Cortex of kidney (tissue), 1 donor: Measurements from ENCODE around the gene NGB.
"Not testable (repeated sequence)": the region's sequence is repeated elsewhere in the genome, so short reads cannot be mapped to it uniquely, and the experiment has no call there.

Experiments used
- DNase-seq: peaks from one replicate; lab custom pipeline; 2025; lab: John Stamatoyannopoulos, UW

Gene NGB

DNA sequence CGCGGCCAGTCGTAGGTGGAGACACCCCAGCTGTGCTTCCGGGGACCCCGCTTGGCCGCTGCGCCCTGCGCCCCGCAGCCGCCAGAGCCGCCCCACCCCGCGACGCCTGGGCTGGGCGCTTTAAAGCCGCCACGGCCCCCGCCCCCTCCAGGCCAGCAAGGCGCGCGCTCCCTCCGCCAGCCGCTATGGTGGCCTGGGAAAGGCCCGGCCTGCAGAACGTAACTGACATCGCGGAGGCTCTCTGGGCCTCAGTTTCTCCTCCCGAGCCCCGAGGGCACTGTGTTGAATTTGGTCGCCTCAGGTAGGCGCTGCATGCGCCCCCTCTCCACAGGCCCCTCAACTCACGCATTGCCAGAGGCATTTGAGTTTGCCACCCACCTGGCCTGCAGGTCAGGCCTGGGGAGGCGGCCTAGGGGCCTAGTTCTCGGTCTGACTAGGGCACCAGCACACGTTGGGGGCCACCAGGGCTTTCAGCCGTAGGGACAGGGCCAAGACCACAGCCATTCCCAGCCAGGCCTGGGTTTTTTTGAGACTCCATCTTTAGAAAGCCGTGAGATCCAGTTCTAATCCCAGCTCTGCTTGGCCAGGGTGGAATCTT, at the start of gene NGB:
TSS of gene NGB (minus strand) at position 94 of the 598 bp plus-strand sequence. CDS start 269 bp downstream, outside the sequence.
- DNase-seq = no peak

GRCh38 chr14:77320238-77320935, 49.4 kb upstream of the NGB start, which contains the start of gene POMT2:
POMT2 (minus strand) TSS chr14:77320883; CDS start chr14:77320681, 202 bp downstream.
- DNase-seq = peak; percentile 29

DNA sequence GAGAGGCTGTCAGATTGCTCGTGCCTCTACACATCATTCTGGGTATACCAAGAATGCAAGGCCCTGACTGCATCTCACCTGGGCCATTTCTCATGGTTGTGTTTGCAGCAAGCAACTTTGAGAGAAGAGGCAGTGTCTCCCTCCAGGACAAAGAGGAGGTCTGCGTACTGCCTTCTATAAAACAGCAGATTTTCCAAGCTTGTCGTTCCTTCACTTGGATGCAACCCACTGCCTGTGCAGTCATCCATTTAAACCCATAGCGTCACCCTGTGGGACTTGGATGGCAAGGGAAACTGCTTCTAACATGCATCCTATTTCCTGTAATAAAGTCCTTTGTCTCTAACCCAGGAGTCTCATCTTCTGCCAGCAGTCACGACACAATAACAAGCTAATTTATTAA, 48.4 kb upstream of the NGB start:
- no peak for DNase-seq

GRCh38 chr14:77318756-77319155, 47.8 kb upstream of the NGB start:
- DNase-seq = not testable (repeated sequence)

GRCh38 chr14:77318006-77318553, 47.1 kb upstream of the NGB start:
- DNase-seq = no peak

- no peak for DNase-seq
Measured at GRCh38 chr14:77316872-77317301, 45.9 kb upstream of the NGB start.

DNA sequence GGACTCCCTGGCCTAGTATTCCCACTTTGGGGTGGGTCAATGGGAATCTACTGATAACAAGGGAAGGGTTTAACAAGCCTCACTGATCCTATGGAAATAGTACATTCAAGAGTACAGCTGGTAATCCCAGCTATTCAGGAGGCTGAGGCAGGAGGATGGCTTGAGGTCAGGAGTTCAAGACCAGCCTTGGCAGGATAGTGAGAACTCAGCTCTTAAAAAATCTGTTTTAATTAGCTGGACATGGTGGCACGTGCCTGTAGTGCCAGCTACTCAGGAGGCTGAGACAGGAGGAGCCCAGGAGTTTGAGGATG, 45.1 kb upstream of the NGB start:
- DNase-seq = no peak

DNA sequence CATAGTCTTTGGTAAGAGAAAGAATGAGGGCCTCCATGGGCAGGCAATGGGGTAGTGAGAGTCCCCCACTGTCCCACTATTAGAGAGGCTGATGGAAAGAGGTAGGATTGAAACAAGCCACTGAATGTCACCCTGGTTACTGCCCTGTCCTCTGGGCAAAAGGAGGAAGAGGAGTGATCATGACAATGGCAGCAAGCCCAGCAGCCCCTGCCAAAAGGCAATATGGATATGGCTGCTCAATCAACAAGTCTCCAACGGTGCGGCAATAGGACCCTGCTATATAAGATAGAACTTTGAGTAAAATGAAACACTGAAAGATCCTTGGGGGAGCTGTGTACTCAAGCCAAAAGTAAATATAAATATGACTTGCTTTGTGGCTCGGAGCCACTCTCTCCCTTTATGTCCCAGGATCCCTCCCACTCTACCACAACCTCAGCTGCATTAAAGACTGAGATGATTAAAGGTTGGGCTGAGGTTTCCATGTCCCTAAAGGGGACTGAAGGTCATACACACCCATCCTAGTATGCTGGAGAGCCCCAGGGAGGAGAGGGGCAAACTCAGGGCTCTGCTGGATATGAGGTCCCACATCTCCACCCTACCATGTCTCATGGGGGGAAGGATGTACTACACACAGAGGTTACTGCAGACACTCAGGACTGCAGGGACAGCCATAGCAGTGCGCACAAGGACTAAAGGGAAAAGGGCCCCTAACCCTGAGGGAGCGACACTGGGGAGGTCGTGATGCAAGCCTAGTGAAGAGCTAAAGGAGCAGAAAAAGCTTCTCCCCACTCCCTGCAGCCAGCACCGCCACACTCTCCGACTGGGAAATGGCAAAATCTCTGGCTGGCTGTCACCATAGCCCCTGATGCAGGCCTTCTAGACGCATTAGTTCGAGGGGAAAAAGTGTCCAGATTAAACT, 43.8 kb upstream of the NGB start:
- no peak for DNase-seq

- DNase-seq = no peak
Measured at GRCh38 chr14:77314043-77314442, 43.0 kb upstream of the NGB start.

GRCh38 chr14:77313371-77313770, 42.4 kb upstream of the NGB start:
- no peak for DNase-seq

- DNase-seq = no peak
Measured at GRCh38 chr14:77311217-77311616, 40.2 kb upstream of the NGB start.

DNA sequence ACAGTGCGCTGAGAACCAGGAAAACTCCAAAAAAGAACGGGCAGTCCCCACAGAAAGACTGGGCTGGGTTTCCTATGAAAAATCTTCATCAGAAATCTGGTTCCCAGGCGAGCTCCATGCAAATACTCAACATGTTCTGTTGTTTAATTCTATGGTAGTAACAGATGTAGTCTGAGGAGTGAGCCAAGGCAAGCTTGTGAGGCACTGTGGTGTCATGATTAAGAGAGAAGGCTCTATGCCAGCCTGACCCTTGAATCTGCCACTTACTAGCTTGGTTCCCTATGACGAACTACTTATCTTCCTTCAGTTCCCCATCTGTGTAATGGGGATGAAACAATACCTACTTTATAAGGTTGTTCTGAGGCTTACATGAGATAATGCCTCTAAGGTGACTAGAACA, 39.0 kb upstream of the NGB start:
- DNase-seq = no peak

DNA sequence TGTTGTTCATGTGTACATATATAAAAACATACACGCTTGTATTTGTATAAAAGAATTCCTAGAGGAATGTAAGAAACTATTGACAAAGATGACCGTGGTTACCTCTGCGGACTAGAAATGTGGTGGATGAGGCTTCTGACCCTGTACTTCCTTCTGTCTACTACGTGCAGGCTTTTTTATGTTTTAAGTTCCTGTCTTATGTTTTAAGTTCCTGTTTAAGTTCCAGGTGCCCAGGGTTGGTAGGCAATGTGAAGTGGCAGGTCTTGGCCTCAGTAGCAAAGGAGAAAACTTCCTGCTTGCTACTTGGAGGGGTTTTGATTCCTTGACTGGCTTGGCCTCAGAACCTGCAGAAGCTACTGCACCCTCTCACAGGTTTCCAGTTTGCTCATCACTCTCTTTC, 38.1 kb upstream of the NGB start:
- DNase-seq = no peak

DNA sequence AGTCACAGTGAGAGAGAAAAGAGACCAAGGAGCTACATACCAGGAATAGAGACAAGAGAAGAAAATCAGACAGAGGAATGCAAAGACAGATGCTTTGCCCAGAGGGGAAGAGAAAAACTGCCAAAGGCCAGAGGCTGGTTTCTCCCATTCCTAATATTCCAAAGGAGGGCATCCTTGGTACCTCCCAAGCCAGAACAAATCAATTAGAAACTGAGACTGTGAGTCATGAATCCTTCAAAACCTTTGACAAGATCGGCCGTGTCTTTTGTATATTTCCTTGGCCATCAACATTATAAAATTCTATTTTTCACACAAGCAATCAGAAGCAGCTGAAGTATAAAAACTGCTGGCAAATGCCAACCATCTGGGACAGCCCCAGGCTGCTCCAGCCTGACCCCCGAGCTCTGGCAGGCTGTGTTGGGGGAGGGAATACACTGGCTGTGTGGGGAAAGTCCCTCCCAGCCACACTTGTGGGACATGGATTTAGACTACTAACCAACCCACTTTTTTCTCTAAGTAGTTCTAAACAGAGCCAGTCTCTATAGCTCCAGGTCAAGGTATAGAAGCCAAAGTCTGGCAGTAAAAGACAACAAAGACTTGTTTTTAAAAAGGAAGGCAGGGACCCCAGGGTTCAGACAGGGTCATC, 36.0 kb upstream of the NGB start:
- no peak for DNase-seq

GRCh38 chr14:77306416-77306815, 35.4 kb upstream of the NGB start:
- no peak for DNase-seq

DNA sequence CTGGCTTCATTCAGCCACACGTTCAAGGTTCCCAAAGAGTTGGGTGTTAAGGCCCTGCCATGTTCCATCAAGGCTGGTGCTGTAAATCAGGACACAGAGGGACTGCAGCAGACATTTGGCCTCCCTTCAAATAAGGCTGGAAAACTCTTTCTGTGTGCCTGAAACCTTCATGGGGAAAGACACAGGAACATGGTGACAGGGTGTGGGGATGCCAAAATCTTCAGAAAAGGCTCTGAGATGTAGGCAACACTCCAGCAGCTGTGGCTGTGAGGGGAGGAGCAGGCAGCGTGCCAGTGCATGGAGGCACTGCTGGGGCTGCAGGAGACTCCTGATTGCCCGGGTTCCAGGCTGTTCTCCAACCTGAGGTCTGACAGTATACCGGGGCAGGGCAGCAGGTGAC, 34.7 kb upstream of the NGB start:
- no peak for DNase-seq

GRCh38 chr14:77303417-77304156, 32.6 kb upstream of the NGB start:
- no peak for DNase-seq

- DNase-seq = no peak
Measured at GRCh38 chr14:77302926-77303325, 31.9 kb upstream of the NGB start.

- no peak for DNase-seq
Measured at GRCh38 chr14:77301103-77301502, 30.1 kb upstream of the NGB start.

GRCh38 chr14:77299771-77300170, 28.8 kb upstream of the NGB start:
- no peak for DNase-seq

- no peak for DNase-seq
Measured at GRCh38 chr14:77296906-77297305, 25.9 kb upstream of the NGB start.
